GM12865 (cell line): ENCODE measurements around the gene MYORG.

Experiments used
- DNase-seq: peaks from one replicate; pipeline ENCODE4 v3.0.0; 2010; ENCODE audit warnings: low read depth
- H3K4me3 ChIP-seq: 2 replicates; pipeline ENCODE4 v1.5.1; 2011; ENCODE audit warnings: mild to moderate bottlenecking, low read depth, low read length, control low read depth
- TF ChIP-seq, protein P1 (sequence below): IDR thresholded peaks from 2 replicates; pipeline ENCODE4 v1.5.1; 2011; ENCODE audit warnings: low read length, control low read depth, low read depth, inconsistent platforms; ENCODE audit not compliant: insufficient read depth; ENCODE audit errors: missing control alignments

MYORG gene

DNA sequence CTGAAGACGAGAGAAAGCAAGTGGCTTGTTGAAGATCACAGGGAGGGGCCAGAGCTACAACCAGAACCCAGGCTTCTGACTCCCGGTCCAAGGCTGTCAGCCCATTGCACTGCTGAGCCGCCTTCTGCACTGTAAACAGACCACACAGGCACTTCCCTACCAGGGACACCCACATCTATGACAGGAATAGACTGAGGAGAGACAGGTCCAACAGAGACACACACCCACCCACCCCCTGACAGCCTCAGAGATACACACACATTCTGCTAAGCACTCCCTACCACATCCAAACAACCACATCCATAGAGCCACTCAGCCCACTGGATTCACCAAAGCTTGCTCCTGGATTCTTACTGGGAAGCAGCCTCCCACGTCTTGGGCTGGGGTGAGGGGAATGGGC lies 23.0 kb upstream of the MYORG start:
- TF ChIP-seq, protein P1, sequence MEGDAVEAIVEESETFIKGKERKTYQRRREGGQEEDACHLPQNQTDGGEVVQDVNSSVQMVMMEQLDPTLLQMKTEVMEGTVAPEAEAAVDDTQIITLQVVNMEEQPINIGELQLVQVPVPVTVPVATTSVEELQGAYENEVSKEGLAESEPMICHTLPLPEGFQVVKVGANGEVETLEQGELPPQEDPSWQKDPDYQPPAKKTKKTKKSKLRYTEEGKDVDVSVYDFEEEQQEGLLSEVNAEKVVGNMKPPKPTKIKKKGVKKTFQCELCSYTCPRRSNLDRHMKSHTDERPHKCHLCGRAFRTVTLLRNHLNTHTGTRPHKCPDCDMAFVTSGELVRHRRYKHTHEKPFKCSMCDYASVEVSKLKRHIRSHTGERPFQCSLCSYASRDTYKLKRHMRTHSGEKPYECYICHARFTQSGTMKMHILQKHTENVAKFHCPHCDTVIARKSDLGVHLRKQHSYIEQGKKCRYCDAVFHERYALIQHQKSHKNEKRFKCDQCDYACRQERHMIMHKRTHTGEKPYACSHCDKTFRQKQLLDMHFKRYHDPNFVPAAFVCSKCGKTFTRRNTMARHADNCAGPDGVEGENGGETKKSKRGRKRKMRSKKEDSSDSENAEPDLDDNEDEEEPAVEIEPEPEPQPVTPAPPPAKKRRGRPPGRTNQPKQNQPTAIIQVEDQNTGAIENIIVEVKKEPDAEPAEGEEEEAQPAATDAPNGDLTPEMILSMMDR = no peak
- no peak overlapping the region for H3K4me3 ChIP-seq
- no peak for DNase-seq

DNA sequence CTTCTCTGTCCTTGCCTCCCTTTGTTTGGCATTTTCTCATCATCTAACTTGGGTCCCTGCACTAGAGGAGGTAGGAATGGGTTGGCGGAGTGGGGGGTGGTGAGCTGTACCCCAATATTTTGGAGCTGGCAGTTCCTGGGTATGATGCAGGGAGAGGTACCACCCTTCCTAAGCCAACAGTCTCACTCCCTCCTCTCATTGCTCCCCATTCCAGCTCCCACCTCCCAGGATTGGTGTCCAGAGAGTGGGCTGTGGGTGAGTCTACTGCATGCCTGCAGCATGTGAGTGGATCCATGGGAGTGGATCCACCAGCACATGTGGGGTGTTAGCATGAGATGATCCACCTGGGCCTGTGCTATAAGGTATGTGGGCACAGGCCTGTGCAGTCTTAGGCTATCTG lies 22.2 kb upstream of the MYORG start:
- no peak for DNase-seq
- H3K4me3 ChIP-seq = no peak overlapping the region
- TF ChIP-seq, protein P1 = no peak

DNA sequence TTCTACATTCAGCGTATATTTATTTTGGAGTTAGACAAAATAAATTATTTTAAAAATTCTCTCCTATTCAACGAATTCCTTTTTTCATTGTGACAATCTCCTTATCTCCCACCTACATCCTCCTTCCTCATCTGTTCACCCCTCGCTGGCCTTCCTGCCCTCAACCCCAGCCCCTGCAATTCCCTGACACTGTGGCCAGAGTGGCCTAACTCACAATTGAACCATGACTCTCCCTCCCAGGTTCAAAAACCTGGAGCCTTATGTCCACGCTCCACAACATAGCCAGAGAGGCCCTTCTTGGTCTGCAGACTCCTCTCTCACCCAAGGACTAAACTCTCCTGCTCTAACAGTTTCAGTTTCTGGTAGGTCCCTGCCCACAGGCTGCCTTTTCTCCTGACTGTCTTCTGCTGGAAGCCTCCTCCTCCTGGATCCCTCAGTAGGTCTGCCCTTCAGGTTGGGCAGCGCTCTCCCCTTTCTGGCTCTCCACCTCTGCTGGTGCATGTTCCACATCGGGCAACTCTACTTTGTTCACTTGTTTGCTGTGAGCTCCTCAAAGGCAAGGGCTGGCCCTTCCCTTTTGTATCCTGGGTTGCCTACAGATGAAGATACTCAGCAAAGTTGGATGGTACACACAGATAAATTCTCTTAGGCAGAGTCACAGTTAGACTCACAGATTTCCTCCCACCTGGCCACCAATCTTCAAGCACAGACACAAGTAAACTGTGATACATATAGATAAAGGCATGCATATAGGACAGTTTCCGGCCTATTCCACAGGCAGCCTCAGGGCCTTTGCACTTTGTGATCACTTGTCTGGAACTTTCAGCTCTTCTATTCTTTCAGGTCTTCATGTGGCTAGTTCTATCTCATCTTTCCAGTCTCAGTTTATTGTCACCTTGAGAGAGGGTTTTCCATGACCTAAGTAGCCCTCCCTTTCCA lies 19.8 kb upstream of the MYORG start:
- no peak for DNase-seq

DNA sequence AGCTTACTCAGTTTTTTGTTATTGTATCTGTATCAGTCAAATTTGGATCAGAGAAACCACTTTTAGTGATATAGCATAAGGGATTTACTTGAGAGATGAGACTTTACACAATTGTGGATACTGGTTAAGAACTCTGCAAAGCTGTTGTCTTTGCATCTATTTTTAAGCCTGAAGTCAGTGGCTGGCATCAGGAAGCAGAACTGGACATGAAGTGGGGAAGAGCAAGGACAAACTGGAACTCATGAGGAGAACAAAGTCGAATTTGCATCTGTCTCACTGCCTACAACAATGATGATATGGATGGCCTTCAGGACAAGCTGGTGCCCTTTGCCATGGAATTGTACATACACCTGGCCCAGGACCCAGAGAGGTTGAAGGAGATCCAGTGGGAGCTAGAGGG lies 15.8 kb upstream of the MYORG start:
- H3K4me3 ChIP-seq = no peak overlapping the region
- DNase-seq = no peak
- TF ChIP-seq, protein P1 = no peak

More for the DNA sequence above, 19.8 kb upstream of the MYORG start:
- no peak overlapping the region for H3K4me3 ChIP-seq
- TF ChIP-seq, protein P1 = no peak

DNA sequence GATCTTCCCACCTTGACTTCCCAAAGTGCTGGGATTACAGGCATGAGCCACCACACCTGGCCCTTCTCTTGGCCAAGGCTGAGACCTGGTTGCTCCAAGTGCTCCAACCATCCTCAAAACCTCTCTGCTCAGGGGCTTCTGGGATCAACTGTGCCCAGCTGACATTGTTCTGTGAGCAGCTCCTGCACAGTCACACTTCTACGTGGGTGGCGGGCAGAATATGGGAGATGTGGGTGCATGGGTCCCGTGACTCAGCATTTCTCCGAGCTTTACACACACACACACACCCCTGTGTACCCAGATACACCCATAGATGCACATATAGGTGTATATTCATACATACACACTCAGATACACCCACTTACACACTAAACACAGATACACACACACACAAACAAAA lies 10.5 kb upstream of the MYORG start:
- TF ChIP-seq, protein P1 = no peak
- DNase-seq = no peak
- no peak overlapping the region for H3K4me3 ChIP-seq

DNA sequence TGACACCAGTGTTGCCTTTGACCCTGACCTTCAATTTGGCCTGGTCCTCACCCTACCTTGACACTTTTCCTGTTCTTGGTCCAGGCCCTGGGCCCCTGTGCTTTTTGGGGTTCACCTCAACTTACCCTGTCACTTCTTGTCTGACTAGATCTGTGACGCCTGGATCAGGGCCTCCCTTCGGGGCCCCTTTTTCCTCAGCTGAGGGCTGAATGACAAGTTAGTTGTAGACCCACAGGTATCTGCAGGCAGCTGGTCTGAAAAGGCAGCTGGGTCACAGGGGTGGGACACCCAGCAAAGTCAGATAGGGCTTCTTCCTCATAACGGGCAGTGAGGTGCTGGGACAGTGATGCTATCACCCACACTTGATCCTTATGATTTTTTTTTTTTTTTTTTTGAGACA lies 10.0 kb upstream of the MYORG start:
- DNase-seq = no peak
- TF ChIP-seq, protein P1 = no peak
- H3K4me3 ChIP-seq = no peak overlapping the region
